CD4-positive, alpha-beta T cell treated with Interleukin-6 at 100 ng/mL for 8 hours (primary cell): ENCODE measurements around the gene FRMPD1.
A peak's percentile ranks its signal among the peaks of the same experiment; 100 is the strongest.

ENCODE experiments used
- DNase-seq: peaks from one replicate; pipeline ENCODE4 v3.0.0-alpha.2; 2020; ENCODE audit warnings: mixed read lengths, low spot score

Gene FRMPD1

GRCh38 chr9:37776328-37776727 is 125.6 kb downstream of the FRMPD1 start:
- DNase-seq: no peak

- DNase-seq: no peak
Observed at GRCh38 chr9:37778534-37778933, 127.8 kb downstream of the FRMPD1 start.

- no peak for DNase-seq
Observed at GRCh38 chr9:37784291-37784615, 133.5 kb downstream of the FRMPD1 start.

- peak; percentile 80 for DNase-seq
Observed at GRCh38 chr9:37784616-37785483, 134.1 kb downstream of the FRMPD1 start, which contains the start of gene EXOSC3. Gene EXOSC3, minus strand, starts transcription at chr9:37785064. Its CDS starts 20 bp downstream, at chr9:37785044.

- no peak for DNase-seq
Observed at GRCh38 chr9:37787059-37787458, 136.3 kb downstream of the FRMPD1 start.

GRCh38 chr9:37788332-37788731 is 137.6 kb downstream of the FRMPD1 start:
- DNase-seq: no peak

- no peak for DNase-seq
Observed at GRCh38 chr9:37790096-37790495, 139.3 kb downstream of the FRMPD1 start.

- DNase-seq: no peak
Observed at GRCh38 chr9:37792122-37792521, 141.4 kb downstream of the FRMPD1 start.

GRCh38 chr9:37796232-37796631 is 145.5 kb downstream of the FRMPD1 start:
- DNase-seq: no peak
